Forelimb muscle (tissue), 1 donor: ENCODE data around the gene ZSCAN10. TPM values are rescaled to one million over a fixed set of nuclear protein-coding genes. Genes with fewer than 3 reads are reported as not detected.
"Not testable (repeated sequence)": the region's sequence is repeated elsewhere in the genome, so short reads cannot be mapped to it uniquely, and the experiment has no call there.

Experiments
- DNase-seq: peaks from one replicate; pipeline ENCODE4 v3.0.0-alpha.2; 2013; ENCODE audit warnings: low read depth
- polyA plus RNA-seq: library from polyadenylated mRNA; unstranded; fragments of 120-200 nt; gene quantifications from one replicate; pipeline ENCODE4 v1.2.1, GENCODE V29; 2013; ENCODE audit not compliant: insufficient read length

The ZSCAN10 gene
- polyA plus RNA-seq, result 0.08 TPM

DNA sequence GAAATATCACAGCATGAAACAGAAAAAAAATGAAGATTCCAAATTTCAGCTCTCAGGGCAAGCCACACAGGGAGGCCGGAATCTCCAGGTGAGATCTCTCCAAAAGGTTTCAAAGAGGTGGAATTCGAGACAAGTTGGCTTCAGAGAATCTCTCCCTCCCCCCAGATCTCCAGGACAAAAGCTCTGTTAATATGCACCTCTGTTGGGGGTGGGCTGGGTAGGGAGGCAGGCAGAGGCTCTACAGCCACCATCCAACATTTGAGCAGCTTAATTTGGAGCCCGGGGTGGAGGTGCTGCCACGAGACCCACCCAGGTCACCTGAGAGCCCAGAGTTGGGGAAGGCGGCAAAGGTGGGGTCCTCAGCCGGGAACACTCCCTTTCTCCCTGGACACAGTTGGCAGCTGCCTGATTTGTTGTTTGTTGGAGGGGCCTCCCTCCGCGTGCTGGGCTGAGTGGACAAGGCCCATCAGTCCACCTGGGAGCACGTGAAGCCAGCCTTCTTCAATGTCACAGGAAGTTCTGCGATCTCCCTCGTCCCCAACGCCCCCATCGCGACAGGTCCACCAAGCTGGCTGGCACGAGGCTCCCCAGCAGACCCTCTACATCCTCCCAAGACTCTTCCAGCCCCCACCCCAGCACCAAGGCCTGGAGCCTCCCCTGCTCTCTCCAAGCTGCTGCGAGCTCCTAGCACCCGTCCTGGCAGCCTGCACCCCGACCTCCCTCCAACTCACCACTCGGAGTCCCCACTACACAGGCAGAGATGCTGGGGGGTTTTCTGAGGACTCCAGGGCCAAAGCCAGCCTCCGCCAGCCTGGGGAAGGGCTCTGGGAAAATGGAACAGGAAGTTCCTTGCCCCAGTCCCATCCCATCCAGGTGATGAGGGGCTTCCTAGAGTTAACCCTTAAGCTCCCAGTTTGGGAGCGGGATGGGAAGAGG lies at the start of gene ZSCAN10:
ZSCAN10 (minus strand) TSS at position 836 of the 936 bp plus-strand sequence. CDS start 6,357 bp downstream, outside the sequence.
- DNase-seq, result no peak

DNA sequence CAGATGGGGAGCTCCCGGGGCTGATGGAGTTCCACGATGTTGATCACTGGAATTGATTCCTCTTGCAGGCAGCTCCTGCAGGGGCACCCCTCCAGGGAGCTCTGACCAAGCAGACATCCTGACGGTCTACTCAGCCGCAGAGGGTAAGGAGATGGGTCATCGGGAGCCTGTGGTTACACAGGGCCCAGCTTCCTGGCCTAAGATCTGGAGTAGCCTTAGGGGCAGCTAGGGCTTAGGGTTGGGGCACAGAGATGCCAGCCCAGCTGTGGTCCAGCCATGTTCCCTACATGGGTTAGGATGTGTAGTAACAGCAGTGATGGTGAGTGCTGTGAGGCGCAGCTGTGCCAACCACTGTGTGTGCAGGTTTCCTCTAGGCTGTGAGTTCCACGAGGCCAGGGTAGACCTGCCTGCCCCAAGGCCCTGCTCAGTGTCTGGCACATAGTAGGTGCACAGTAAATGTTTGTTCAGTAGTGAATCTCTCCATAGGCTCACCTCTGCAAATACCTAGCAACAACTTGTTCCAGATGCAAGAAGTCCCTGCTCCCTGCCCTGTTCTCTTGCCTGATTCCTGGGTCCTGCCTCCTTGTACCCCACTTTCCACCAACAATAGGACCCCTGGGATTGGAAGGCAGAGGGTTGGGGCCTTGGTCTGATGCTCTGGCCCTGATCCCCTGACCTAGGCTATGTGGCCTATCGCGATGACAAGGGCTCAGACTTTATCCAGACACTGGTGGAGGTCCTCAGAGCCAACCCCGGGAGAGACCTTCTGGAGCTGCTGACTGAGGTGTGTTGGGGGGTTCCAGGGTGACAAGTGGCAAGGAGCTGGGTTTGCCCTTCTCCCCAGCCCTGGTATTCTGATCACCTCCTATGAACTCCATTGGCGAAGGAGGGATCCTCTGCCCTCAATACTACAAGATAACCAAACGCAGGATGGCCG lies 49.4 kb upstream of the ZSCAN10 start:
- no peak for DNase-seq

DNA sequence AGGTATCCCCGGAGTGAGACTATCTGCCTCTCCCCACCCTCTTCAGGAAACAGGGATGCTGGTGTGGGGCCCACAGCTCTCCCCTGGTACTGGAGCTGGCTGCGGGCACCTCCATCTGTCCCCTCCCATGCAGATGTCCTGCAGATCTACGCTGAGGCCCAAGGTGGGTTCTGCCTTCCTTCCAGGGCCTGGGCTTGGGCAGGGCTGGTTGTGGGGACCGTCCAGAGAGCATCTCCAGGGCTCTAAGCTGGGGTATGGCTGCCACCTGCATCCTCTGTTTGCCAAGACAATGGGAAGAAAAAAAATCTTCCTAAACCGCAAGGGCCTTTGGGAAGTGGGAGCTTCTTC lies 48.6 kb upstream of the ZSCAN10 start:
- DNase-seq, result no peak

GRCh38 chr16:3147046-3147756 lies 48.1 kb upstream of the ZSCAN10 start:
- no peak for DNase-seq

- DNase-seq, result no peak
Measured at GRCh38 chr16:3145660-3146059, 46.6 kb upstream of the ZSCAN10 start.

- no peak for DNase-seq
Measured at GRCh38 chr16:3145151-3145550, 46.1 kb upstream of the ZSCAN10 start.

GRCh38 chr16:3144321-3144983 lies 45.4 kb upstream of the ZSCAN10 start:
- DNase-seq, result no peak

- no peak for DNase-seq
Measured at GRCh38 chr16:3143598-3144320, 44.7 kb upstream of the ZSCAN10 start.

GRCh38 chr16:3143189-3143588 lies 44.1 kb upstream of the ZSCAN10 start:
- DNase-seq, result no peak

GRCh38 chr16:3142770-3143169 lies 43.7 kb upstream of the ZSCAN10 start:
- no peak for DNase-seq

DNA sequence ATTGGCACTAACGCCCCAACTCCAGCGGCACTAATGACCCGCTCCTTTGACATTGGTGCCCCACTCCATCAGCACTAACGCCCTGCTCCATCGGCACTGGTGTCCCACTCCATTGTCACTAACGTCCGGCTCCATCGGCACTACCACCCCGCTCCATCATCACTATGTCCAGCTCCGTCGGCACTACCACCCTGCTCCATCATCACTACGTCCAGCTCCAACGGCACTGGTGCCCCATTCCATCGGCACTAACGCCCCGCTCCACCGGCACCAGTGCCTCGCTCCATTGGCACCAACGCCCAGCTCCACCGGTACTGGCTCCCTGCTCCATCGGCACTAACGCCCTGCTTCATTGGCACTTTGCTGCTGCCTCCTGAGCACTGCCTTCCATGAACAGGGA lies 43.2 kb upstream of the ZSCAN10 start:
- DNase-seq, result no peak

- no peak for DNase-seq
Measured at GRCh38 chr16:3141781-3142311, 42.8 kb upstream of the ZSCAN10 start.

DNA sequence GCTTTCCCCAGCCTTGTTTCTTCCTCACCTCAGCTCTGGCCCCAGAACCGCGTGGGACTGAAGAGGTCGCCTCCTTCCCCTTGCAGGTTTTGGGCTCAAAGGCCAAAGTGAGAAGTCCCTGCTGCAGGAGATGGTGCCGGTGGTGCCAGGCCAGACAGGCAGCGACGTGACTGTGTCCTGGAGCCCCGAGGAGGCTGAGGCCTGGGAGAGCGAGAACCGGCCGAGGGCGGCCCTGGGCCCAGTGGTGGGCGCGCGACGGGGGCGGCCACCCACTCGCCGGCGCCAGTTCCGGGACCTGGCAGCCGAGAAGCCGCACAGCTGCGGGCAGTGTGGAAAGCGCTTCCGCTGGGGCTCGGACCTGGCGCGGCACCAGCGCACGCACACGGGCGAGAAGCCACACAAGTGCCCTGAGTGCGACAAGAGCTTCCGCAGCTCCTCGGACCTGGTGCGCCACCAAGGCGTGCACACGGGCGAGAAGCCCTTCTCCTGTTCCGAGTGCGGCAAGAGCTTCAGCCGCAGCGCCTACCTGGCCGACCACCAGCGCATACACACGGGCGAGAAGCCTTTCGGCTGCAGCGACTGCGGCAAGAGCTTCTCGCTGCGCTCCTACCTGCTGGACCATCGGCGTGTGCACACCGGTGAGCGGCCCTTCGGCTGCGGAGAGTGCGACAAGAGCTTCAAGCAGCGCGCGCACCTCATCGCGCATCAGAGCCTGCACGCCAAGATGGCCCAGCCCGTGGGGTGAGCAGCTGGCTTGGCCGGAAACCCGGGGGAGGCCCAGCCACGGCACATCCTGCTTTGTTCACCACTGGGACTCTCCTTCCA lies 41.7 kb upstream of the ZSCAN10 start:
- DNase-seq, result no peak

DNA sequence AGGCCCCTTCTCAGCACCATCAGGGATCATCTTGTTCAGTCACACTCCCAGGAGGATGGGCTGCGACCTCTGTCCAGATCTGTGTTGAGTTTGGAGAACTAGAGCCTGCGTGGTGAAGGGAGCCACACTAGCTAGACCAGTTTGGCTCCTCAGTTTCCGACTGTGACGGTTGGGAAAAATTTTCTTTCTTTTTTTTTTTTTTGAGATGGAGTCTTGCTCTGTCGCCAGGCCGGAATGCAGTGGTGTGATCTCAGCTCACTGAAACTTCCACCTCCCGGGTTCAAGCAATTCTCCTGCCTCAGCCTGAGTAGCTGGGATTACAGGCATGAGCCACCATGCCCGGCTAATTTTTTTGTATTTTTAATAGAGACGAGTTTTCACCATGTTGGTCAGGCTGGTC lies 40.5 kb upstream of the ZSCAN10 start:
- not testable (repeated sequence) for DNase-seq

DNA sequence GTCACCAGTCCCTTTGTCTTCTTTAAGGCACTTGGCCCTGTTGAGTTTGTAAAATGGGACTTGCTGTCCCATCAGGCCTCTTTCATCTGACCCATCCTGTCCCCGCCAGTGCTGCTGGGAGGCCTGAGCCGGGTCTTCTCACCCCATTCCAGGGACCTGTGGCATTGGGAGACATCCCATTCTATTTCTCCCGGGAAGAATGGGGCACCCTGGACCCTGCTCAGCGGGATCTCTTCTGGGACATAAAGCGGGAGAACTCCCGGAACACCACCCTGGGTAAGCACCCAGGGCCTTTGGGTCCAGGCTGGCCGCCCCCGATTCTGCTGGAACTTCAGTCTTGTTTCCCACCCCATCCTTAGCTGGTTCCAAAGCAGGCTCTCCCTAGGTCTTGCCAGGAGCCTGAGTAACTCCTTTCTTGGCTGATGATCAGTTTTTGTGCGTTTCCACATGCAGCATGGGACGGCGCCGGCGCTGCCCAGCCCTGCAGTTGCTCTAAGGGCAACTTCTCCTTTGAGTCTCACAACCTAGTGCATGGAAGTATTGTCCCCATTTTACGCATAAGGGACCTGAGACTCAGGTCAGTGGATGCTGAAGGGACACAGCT lies 39.8 kb upstream of the ZSCAN10 start:
- DNase-seq, result no peak

DNA sequence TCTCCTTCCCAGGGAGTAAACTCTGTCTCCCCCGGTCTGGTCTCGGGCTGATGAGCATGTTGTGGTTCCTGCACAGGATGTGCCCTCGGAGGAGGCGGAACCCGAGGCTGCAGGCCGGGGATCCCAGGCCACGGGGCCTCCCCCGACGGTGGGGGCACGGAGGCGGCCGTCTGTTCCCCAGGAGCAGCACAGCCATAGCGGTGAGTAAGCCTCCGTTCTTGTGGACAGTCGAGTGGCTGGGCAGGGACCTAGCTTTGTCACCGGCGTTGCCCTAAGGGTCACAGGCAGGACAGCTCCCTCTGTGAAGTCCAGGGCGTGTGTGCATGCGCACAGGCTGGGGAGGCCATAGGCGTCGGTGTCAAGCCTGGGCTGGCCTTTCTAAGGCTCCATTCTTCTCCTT lies 39.2 kb upstream of the ZSCAN10 start:
- DNase-seq, result no peak

DNA sequence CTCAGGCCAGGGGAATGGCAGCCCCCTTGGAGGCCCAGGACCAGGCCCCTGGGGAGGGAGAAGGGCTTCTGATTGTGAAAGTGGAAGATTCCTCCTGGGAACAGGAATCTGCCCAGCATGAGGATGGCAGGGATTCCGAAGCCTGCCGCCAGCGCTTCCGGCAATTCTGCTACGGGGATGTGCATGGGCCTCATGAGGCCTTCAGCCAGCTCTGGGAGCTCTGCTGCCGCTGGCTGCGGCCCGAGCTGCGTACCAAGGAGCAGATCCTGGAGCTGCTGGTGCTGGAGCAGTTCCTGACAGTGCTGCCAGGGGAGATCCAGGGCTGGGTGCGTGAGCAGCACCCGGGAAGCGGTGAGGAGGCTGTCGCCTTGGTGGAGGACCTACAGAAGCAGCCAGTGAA lies 38.2 kb upstream of the ZSCAN10 start:
- DNase-seq, result no peak

- no peak for DNase-seq
Measured at GRCh38 chr16:3135126-3135715, 36.1 kb upstream of the ZSCAN10 start.
